HG03432 (cell line): ENCODE results near the gene OOEP.
"Not testable (repeated sequence)": the region's sequence is repeated elsewhere in the genome, so short reads cannot be mapped to it uniquely, and the experiment has no call there.

Experiments used
- ATAC-seq: cut with Tn5 transposase; IDR thresholded peaks from one replicate; pipeline ENCODE4 v1.9.1; 2021; ENCODE audit warnings: mild to moderate bottlenecking, moderate library complexity; ENCODE audit not compliant: unreplicated experiment

OOEP gene

GRCh38 chr6:73369563-73369962 lies at the start of gene OOEP:
Gene OOEP (minus strand): TSS chr6:73369897. CDS start chr6:73369792, 105 bp downstream.
- no peak for ATAC-seq

GRCh38 chr6:73418081-73418741 lies 48.5 kb upstream of the OOEP start:
- ATAC-seq, result no peak

- no peak for ATAC-seq
These were observed 43.4 kb upstream of the OOEP start for GRCh38 chr6:73413102-73413501.

GRCh38 chr6:73409395-73409794 lies 39.7 kb upstream of the OOEP start:
- no peak for ATAC-seq

- peak; percentile 53 for ATAC-seq
These were observed 31.0 kb upstream of the OOEP start for GRCh38 chr6:73400656-73401055.

- ATAC-seq, result no peak
These were observed 26.2 kb upstream of the OOEP start for GRCh38 chr6:73395875-73396274.

GRCh38 chr6:73394577-73395354 lies 25.1 kb upstream of the OOEP start, which contains the start of gene DDX43:
Gene DDX43 (plus strand): TSS chr6:73394828. CDS start chr6:73394906, 78 bp downstream.
- no peak for ATAC-seq

GRCh38 chr6:73393278-73393677 lies 23.6 kb upstream of the OOEP start:
- ATAC-seq, result no peak

GRCh38 chr6:73392188-73392587 lies 22.5 kb upstream of the OOEP start:
- not testable (repeated sequence) for ATAC-seq

- ATAC-seq, result no peak
These were observed 22.0 kb upstream of the OOEP start for GRCh38 chr6:73391675-73392074.

- ATAC-seq, result no peak
These were observed 20.2 kb upstream of the OOEP start for GRCh38 chr6:73389854-73390253.

- peak; percentile 84 for ATAC-seq
These were observed 19.3 kb upstream of the OOEP start for GRCh38 chr6:73388800-73389512.

- ATAC-seq, result peak; percentile 25
These were observed 18.7 kb upstream of the OOEP start for GRCh38 chr6:73388433-73388799.

GRCh38 chr6:73382462-73383113 lies 12.9 kb upstream of the OOEP start:
- ATAC-seq, result no peak

GRCh38 chr6:73381531-73381930 lies 11.8 kb upstream of the OOEP start:
- ATAC-seq, result not testable (repeated sequence)

- no peak for ATAC-seq
These were observed 7.5 kb upstream of the OOEP start for GRCh38 chr6:73377225-73377624.

GRCh38 chr6:73375216-73375615 lies 5.5 kb upstream of the OOEP start:
- ATAC-seq, result no peak

GRCh38 chr6:73372516-73372915 lies 2.8 kb upstream of the OOEP start:
- no peak for ATAC-seq

GRCh38 chr6:73371984-73372383 lies 2.3 kb upstream of the OOEP start:
- ATAC-seq, result no peak

- no peak for ATAC-seq
These were observed 540 bp downstream of the OOEP start for GRCh38 chr6:73369157-73369556.

GRCh38 chr6:73368675-73369074 lies 1.0 kb downstream of the OOEP start:
- ATAC-seq, result no peak
